ENCODE data around the gene CBX8. TPM values are rescaled to one million over a fixed set of nuclear protein-coding genes. Genes with fewer than 3 reads are reported as not detected.

Gene CBX8
- total and polyA plus RNA-seq, 12 donors = 2.2 to 9.3 (median 5.4) TPM

- WGBS, 2 donors = 1 to 2% methylated on average over 76 of the region's 76 CpGs
These were observed 7.3 kb upstream of the CBX8 start for GRCh38 chr17:79803997-79804855.

GRCh38 chr17:79803421-79803996, 6.6 kb upstream of the CBX8 start:
- Histone ChIP-seq H3K27ac (peak overlapping the region in 1 of 10 donors; percentile 62), H3K4me3 (peak overlapping the region in 1 of 10 donors; percentile 40), H3K27me3 (peaks cover 81 to 100% (median 99%) of the 10 kb centered on the region in 7 donors), H3K36me3 (peaks cover 0 to 8% (median 0%) of the 10 kb centered on the region in 9 donors), H3K4me1 (peaks cover 17 to 65% (median 51%) of the 10 kb centered on the region in 9 donors), H3K9me3 (no peaks in the 10 kb centered on the region)
- intact Hi-C loops (cut with DNase I) = loop anchor here in 5 of 10 donors (5.0 kb wide), 2 partner anchors 34 to 39 kb away; partner anchors contain the start of gene CBX4 (in 2 of the 5)
- TF ChIP-seq CTCF (IDR thresholded peaks at IDR 0.05) = no peak
- WGBS, 2 donors = 9 to 10% methylated on average over 31 of the region's 31 CpGs
- ATAC-seq = no peak
- DNase-seq = no peak

More at GRCh38 chr17:79803997-79804855, 7.3 kb upstream of the CBX8 start:
- ATAC-seq = no peak
- H3K9me3 ChIP-seq = no peaks in the 10 kb centered on the region
- peaks cover 81 to 100% (median 99%) of the 10 kb centered on the region in 7 donors for H3K27me3 ChIP-seq
- peaks cover 10 to 60% (median 44%) of the 10 kb centered on the region in 9 donors for H3K4me1 ChIP-seq
- peak overlapping the region in 1 of 10 donors; percentile 62 for H3K27ac ChIP-seq
- DNase-seq = no peak
- H3K4me3 ChIP-seq = peak overlapping the region in 3 of 10 donors; percentile 0 to 40 (median 26)
- H3K36me3 ChIP-seq = peaks cover 0 to 8% (median 0%) of the 10 kb centered on the region in 9 donors
- intact Hi-C loops (cut with DNase I) = loop anchor here in 5 of 10 donors (5.0 kb wide), 2 partner anchors 33 to 38 kb away; partner anchors contain the start of gene CBX4 (in 2 of the 5)
- TF ChIP-seq CTCF (IDR thresholded peaks at IDR 0.05) = peak in 1 of 9 donors; percentile 3

- peaks cover 87 to 100% (median 99%) of the 10 kb centered on the region in 7 donors for H3K27me3 ChIP-seq
- 3 to 5% methylated on average over 57 of the region's 57 CpGs for WGBS, 2 donors
- no peak overlapping the region for H3K4me3 ChIP-seq
These were observed 6.0 kb upstream of the CBX8 start for GRCh38 chr17:79802736-79803420.

More at GRCh38 chr17:79802736-79803420, 6.0 kb upstream of the CBX8 start:
- H3K36me3 ChIP-seq = peaks cover 0 to 8% (median 0%) of the 10 kb centered on the region in 9 donors
- H3K4me1 ChIP-seq = peaks cover 23 to 71% (median 57%) of the 10 kb centered on the region in 9 donors
- intact Hi-C loops (cut with DNase I) = loop anchor here in 5 of 10 donors (5.0 kb wide), 2 partner anchors 34 to 39 kb away; partner anchors contain the start of gene CBX4 (in 2 of the 5)
- DNase-seq = no peak
- H3K27ac ChIP-seq = no peak overlapping the region
- H3K9me3 ChIP-seq = no peaks in the 10 kb centered on the region
- TF ChIP-seq CTCF (IDR thresholded peaks at IDR 0.05) = no peak
- peak in 1 of 8 donors; percentile 7 for ATAC-seq
